AG09319 (cell line): ENCODE measurements around the gene PDPK1.
"Not testable (repeated sequence)": the region's sequence is repeated elsewhere in the genome, so short reads cannot be mapped to it uniquely, and the experiment has no call there.

ENCODE experiments used
- DNase-seq: peaks from one replicate; pipeline ENCODE4 v3.0.0-alpha.2; 2010; ENCODE audit warnings: low read depth; ENCODE audit errors: extremely low read depth

PDPK1 gene

GRCh38 chr16:2627075-2627474 is 89.3 kb downstream of the PDPK1 start:
- DNase-seq = not testable (repeated sequence)

DNA sequence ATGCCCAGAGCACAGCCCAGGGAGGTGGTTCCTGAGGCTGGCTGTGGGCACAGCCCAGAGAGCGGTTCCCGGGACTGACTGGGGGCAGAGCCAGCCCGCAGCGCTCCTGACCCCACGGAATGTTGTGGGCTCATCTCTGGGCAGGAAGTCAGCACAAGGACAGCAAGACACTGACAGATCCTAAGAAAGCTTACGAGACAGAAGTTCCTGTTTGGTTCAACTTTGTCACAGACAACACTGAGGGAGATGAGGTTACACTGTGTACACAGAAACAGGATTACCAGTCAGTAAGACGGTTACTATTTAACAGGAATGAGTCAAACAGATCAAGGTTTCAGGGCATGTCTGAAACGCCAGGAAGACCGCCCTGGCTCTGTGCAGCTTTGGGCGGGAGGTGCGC is 93.4 kb downstream of the PDPK1 start:
- DNase-seq = not testable (repeated sequence)

DNA sequence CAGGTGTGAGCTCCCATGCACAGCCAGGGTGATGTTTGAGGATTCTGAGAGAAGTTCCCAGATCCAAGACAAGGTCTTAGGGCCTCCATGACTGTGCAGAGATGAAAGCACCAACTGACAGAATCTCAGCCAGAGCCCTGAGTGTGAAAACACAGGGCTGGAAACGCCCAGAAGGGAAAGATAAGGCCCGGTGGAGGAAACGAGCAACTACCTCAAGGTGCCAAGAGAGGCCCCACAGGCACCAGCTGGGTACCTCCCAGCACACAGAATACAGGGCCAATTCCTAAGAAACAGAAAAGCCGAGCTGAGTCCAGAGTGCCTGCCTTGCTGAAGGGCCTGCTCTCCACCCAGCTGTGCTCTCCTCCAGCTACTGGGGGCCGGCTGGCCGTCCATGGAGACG is 94.5 kb downstream of the PDPK1 start:
- DNase-seq = not testable (repeated sequence)

- DNase-seq = not testable (repeated sequence)
Observed at GRCh38 chr16:2639071-2639721, 101.4 kb downstream of the PDPK1 start.

GRCh38 chr16:2639722-2640072 is 101.9 kb downstream of the PDPK1 start:
- DNase-seq = not testable (repeated sequence)

GRCh38 chr16:2642561-2642960 is 104.7 kb downstream of the PDPK1 start:
- DNase-seq = not testable (repeated sequence)

DNA sequence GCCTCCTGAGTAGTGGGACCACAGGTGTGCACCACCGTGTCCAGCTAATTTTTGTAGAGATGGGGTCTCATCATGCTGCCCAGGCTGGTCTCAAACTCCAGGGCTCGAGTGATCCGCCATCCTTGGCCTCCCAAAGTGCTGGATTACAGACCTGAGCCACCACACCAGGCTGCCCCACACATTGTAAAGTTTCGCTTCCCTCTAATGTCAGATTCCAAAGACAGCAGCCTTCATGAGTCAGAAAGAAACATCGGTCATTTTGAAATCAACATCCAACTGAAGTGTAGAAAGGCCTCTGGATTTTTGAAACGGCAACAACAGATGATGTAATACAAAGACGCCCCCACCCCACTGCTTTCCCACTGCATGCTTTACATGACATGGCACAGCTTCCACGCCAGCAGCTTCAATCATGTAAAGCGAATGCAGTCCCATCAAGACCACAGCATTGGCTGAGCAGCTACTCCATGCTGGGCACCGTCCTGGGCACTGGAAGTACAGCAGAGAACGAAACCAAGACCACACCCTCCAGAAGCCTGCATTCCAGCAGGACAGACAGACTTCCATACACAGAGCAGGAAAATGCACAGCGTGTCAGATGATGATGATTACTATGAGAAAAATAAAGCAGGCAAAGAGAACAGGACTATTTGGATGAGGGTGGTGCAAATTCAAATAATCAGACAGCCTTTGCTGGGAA is 107.1 kb downstream of the PDPK1 start:
- DNase-seq = not testable (repeated sequence)

- not testable (repeated sequence) for DNase-seq
Observed at GRCh38 chr16:2651268-2651871, 113.5 kb downstream of the PDPK1 start.
